Peyer's patch (tissue), 4 donors: Measurements from ENCODE around the gene TMEM252. TPM values are rescaled to one million over a fixed set of nuclear protein-coding genes. Genes with fewer than 3 reads are reported as not detected.
A peak's percentile ranks its signal among the peaks of the same experiment; 100 is the strongest.

Experiments
- DNase-seq, 3 donors: peaks; one replicate each; pipeline ENCODE4 v3.0.0-alpha.2; 2017 to 2019
- H3K27ac ChIP-seq, 4 donors: fragments of 200-600 bp; sonication (generic); one replicate each; pipeline ENCODE4 v1.5.1; 2016 to 2019
- H3K27me3 ChIP-seq, 2 donors: fragments of 200-600 bp; sonication (generic); one replicate each; pipeline ENCODE4 v1.5.1; 2019
- H3K36me3 ChIP-seq, 3 donors: fragments of 200-600 bp; sonication (generic); one replicate each; pipeline ENCODE4 v1.5.1; 2016 to 2019
- H3K4me1 ChIP-seq, 4 donors: fragments of 200-600 bp; sonication (generic); one replicate each; pipeline ENCODE4 v1.5.1; 2016 to 2019
- H3K4me3 ChIP-seq, 4 donors: fragments of 200-600 bp; sonication (generic); 1 replicate in 3 of 4; 2 replicates in 1 of 4; pipeline ENCODE4 v1.5.1; 2016 to 2019; ENCODE audit warnings: mild to moderate bottlenecking in 1 of 4
- H3K9me3 ChIP-seq, 4 donors: fragments of 200-600 bp; sonication (generic); one replicate each; pipeline ENCODE4 v1.5.1; 2016 to 2019; ENCODE audit warnings: mild to moderate bottlenecking in 1 of 4
- CTCF ChIP-seq, 6 experiments: fragments of 450-650 bp in 4 of 6; fragments of 200-600 bp in 2 of 6; sonication (generic) in 1 of 6; IDR thresholded peaks; one replicate each; pipeline ENCODE4 v1.5.1; 2017 to 2019; ENCODE audit warnings: antibody characterized with exemption in 6 of 6, mild to moderate bottlenecking in 3 of 6, moderate library complexity in 1 of 6
- POLR2A ChIP-seq, 2 donors: fragments of 450-650 bp; IDR thresholded peaks; one replicate each; pipeline ENCODE4 v1.5.1; 2017; ENCODE audit warnings: antibody characterized with exemption in 2 of 2, mild to moderate bottlenecking in 2 of 2, moderate library complexity in 2 of 2
- total RNA-seq, 4 donors: library from RNA; depleted of rRNA; stranded (reverse); fragments of >200 nt; gene quantifications; one replicate each; pipeline ENCODE4 v1.1.0, GENCODE V29; 2016

Gene TMEM252
- total RNA-seq, 4 donors from 2014 or later, result 47.3 to 66.8 (median 55.3) TPM; not detected in 1

- DNase-seq, result no peak
- H3K36me3 ChIP-seq, result no peaks in the 10 kb centered on the region
Observed at GRCh38 chr9:68523367-68523936, 17.2 kb downstream of the TMEM252 start.

GRCh38 chr9:68522954-68523353 lies 17.7 kb downstream of the TMEM252 start:
- DNase-seq, result no peak
- Histone ChIP-seq H3K27me3 (no peaks in the 10 kb centered on the region), H3K4me1 (no peaks in the 10 kb centered on the region), H3K4me3 (no peak overlapping the region), H3K36me3 (no peaks in the 10 kb centered on the region), H3K9me3 (no peaks in the 10 kb centered on the region), H3K27ac (no peak overlapping the region)
- TF ChIP-seq CTCF (IDR thresholded peaks at IDR 0.05), result no peak
- TF ChIP-seq POLR2A (IDR thresholded peaks at IDR 0.05), result no peak

More at GRCh38 chr9:68523367-68523936, 17.2 kb downstream of the TMEM252 start:
- H3K27ac ChIP-seq, result no peak overlapping the region
- H3K4me1 ChIP-seq, result no peaks in the 10 kb centered on the region
- no peak overlapping the region for H3K4me3 ChIP-seq
- no peaks in the 10 kb centered on the region for H3K27me3 ChIP-seq
- TF ChIP-seq POLR2A (IDR thresholded peaks at IDR 0.05) (no peak), CTCF (IDR thresholded peaks at IDR 0.05) (no peak)
- no peaks in the 10 kb centered on the region for H3K9me3 ChIP-seq

GRCh38 chr9:68522131-68522530 lies 18.6 kb downstream of the TMEM252 start:
- H3K4me1 ChIP-seq, result no peaks in the 10 kb centered on the region
- H3K4me3 ChIP-seq, result no peak overlapping the region
- H3K36me3 ChIP-seq, result no peaks in the 10 kb centered on the region
- no peak for DNase-seq
- no peaks in the 10 kb centered on the region for H3K9me3 ChIP-seq
- no peak overlapping the region for H3K27ac ChIP-seq
- TF ChIP-seq CTCF (IDR thresholded peaks at IDR 0.05), result no peak
- TF ChIP-seq POLR2A (IDR thresholded peaks at IDR 0.05), result no peak
- no peaks in the 10 kb centered on the region for H3K27me3 ChIP-seq

- TF ChIP-seq CTCF (IDR thresholded peaks at IDR 0.05) (peak in 1 of 6 experiments; percentile 1), POLR2A (IDR thresholded peaks at IDR 0.05) (no peak)
- DNase-seq, result peak in 2 of 3 donors; percentile 58 to 80
- Histone ChIP-seq H3K36me3 (no peaks in the 10 kb centered on the region), H3K9me3 (no peaks in the 10 kb centered on the region), H3K4me1 (peaks cover 0 to 13% (median 0%) of the 10 kb centered on the region in 4 donors), H3K27ac (peak overlapping the region in 2 of 4 donors; percentile 74 to 77), H3K4me3 (no peak overlapping the region), H3K27me3 (no peaks in the 10 kb centered on the region)
Observed at GRCh38 chr9:68515326-68516017, 25.2 kb downstream of the TMEM252 start.

GRCh38 chr9:68513981-68514380 lies 26.7 kb downstream of the TMEM252 start:
- no peak for DNase-seq
- TF ChIP-seq CTCF (IDR thresholded peaks at IDR 0.05), result no peak
- TF ChIP-seq POLR2A (IDR thresholded peaks at IDR 0.05), result no peak
- Histone ChIP-seq H3K27ac (peak overlapping the region in 1 of 4 donors; percentile 74), H3K9me3 (no peaks in the 10 kb centered on the region), H3K27me3 (no peaks in the 10 kb centered on the region), H3K4me3 (no peak overlapping the region), H3K36me3 (no peaks in the 10 kb centered on the region), H3K4me1 (peaks cover 0 to 13% (median 0%) of the 10 kb centered on the region in 4 donors)
